Fibroblast of the conjunctiva (primary cell): ENCODE measurements around the gene SMIM33.
"Not testable (repeated sequence)": the region's sequence is repeated elsewhere in the genome, so short reads cannot be mapped to it uniquely, and the experiment has no call there.

ENCODE experiments used
- DNase-seq: peaks from one replicate; pipeline ENCODE4 v3.0.0-alpha.2; 2010; ENCODE audit warnings: low read depth

Gene SMIM33

DNA sequence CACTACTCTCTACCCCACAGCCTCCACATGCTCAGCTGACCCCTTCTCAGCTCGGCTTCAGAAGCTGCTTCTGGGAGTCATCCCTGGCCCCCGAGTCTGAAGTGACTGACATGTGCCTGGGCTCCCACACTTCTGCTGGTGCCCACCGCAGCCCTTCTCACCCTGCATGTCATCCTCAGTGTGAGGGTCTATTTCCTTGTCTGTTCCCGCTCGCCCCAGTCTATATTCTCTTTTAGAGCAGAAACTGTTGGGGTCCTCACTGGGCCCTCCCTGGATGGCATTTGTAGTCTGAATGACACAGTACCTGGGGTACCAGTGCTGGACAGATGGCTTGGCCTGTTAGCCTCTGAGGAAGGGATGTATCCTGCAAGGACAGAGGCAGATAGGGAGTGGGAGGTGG, 13.6 kb upstream of the SMIM33 start:
- DNase-seq: no peak

GRCh38 chr5:139457653-139458306, 13.0 kb upstream of the SMIM33 start:
- DNase-seq: no peak

GRCh38 chr5:139458580-139459407, 12.0 kb upstream of the SMIM33 start:
- DNase-seq: no peak

GRCh38 chr5:139459451-139459934, 11.3 kb upstream of the SMIM33 start:
- no peak for DNase-seq

DNA sequence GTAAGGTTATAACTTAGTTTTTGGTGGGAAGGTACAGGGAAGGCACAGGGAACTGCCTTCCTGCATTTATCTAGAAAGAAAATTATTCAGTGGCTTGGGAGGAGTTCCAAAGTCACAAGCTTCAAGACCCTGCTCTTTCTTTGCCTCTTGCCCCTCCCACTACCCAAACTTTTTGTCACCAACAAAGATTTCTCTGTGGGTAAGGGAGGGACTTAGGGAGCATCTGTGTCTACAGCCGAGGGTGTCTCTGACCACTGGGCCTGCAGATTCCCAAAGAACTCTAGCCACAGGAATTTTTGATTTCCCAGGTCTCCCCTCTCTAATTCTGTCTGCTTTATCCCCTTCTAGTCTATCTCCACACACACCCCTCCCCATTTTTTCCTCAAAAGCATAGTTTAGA, 10.3 kb upstream of the SMIM33 start:
- no peak for DNase-seq

DNA sequence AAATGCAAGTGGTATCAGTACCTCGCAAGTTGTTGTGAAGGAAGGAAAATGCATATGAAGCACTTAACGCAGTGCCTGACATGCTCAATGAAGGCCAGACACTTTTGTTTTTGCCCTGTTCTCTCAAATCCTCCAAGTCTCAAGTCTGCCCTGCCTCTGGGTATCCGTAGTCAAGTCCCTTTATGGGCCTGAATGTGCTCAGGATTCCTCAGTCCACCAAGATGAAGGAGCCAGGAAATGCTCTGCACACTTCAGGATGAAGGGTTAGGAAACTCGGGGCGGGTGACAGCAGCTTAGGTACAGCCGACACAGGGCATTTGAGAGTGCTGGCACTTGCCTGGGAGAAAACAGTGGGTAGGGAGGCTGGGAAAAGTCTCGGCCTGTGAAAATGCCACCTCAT, 9.6 kb upstream of the SMIM33 start:
- no peak for DNase-seq

DNA sequence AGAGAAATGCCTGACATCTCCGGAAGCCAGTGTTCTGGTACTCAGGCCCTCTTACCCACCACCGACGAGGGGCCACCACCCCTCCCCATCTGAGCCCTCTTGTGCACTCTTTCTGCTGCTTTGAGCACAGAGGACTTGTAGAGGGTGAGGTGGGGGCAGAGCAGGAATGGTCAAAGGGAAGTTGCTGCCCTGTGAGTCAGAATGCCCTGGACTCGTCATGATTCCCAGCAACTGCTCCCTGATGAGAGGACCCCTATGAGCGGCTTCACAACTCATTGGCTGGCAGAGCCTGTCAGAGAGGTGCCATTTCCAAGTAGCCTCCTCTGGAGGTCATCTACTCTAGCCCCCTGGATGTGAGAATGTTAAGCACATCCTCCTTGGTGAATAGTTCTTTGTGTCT, 9.1 kb upstream of the SMIM33 start:
- no peak for DNase-seq

GRCh38 chr5:139462586-139463276, 8.1 kb upstream of the SMIM33 start, which contains the start of gene ECSCR:
ECSCR (minus strand) TSS chr5:139462743; CDS start chr5:139462670, 73 bp downstream.
- DNase-seq: no peak

DNA sequence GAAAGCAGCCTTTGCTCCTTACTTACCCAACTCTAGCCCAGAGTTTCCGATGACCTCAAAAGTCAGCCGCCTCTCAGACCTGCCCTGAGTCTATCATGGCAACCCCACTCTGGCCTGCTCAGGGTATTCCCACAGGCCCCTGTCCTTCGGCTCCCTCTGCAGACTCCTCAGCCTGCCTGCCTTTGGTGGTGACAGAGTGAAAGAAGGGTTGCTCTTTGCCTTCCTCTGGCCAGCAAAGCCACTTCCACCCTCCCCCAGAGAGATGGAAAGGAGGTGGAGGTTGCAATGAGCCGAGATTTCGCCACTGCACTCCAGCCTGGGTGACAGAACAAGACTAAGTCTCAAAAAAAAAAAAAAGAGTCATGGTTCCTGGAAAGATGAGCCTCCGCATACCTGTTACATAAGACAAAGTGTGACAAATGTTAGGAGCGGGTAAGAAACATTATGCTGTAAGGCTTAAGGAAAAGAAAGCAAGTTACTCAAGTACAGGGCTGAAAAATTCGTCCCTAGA, 2.3 kb upstream of the SMIM33 start:
- DNase-seq: no peak

DNA sequence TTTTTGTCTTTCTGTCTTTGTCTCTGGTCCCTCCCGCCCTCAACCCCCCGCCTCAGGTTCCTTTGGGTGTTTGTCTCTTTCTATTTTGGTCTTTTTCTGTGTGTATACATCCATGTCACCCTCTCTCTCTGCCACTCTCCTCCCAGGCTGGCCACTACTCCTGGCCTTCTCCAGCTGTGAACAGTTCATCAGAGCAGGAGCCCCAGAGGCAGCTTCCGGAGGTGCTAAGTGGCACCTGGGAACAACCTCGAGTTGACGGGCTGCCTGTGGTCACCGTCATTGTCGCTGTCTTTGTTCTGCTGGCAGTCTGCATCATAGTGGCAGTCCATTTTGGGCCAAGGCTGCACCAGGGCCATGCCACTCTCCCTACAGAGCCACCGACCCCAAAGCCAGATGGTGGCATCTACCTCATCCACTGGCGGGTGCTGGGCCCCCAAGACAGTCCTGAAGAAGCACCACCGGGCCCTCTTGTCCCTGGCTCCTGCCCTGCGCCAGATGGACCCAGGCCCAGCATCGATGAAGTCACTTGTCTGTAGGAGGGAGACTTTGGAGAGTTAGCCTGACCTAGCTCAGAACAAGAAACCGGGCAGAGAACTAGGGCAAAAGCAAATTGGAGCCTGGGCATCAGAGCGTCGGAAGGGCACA, 1.7 kb downstream of the SMIM33 start:
- no peak for DNase-seq

DNA sequence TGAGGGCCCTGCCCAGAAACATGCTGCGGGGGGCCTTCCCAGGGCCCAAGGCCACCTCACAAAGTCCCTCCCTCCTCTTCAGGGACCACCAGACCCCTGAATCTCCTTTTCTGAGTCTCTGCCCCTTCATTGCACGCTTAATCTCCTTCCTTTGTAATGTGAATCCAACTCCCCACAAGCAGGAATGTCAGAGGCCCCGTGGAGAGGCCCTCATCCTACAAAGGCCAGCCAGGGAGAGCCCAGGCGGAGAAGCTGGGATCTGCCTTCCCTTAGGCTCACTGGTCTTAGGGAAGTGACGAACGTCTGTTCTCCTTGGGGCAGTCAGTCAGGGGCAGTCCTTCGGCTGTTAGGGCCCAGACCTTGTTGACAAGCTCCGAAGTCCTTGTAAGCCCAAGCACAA, 2.3 kb downstream of the SMIM33 start:
- DNase-seq: no peak

GRCh38 chr5:139473565-139473964, 2.8 kb downstream of the SMIM33 start:
- no peak for DNase-seq

GRCh38 chr5:139474890-139475791, 4.3 kb downstream of the SMIM33 start:
- DNase-seq: peak; percentile 63

DNA sequence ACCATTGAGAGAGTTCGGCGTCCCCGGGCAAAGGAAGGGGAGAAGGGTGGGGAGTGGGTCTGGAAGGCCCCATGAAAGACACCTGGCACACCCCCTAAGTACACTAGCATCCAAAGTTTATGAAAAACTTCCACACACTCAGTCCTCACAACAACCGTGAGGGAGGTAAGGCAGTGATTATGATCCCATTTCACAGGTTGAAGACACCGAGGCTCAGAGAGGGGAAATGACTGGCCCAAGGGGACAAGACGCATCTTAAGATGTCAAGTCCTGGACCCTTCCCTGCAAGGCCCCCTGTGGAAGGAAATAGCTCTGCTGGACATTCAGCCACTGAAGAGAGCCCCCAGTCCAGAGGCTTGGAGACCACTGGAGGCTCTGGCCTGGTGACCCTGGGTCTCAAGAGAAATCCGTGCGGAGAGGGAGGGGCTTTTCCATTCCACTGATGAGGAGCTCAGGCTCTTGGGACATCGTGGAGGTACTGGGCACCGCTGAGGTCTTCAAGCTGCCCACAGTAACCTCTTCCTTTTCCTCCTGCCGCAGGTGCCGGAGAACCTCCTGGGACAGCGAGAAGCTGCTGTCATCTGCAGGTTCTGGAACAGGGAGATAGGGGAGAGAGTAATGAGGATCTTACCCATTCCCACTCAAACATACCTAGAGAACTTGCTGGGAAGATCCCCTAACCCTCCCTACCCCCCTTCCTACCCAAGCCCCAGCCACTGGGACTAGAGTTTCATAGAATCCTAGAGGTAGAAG, 5.2 kb downstream of the SMIM33 start:
- no peak for DNase-seq

DNA sequence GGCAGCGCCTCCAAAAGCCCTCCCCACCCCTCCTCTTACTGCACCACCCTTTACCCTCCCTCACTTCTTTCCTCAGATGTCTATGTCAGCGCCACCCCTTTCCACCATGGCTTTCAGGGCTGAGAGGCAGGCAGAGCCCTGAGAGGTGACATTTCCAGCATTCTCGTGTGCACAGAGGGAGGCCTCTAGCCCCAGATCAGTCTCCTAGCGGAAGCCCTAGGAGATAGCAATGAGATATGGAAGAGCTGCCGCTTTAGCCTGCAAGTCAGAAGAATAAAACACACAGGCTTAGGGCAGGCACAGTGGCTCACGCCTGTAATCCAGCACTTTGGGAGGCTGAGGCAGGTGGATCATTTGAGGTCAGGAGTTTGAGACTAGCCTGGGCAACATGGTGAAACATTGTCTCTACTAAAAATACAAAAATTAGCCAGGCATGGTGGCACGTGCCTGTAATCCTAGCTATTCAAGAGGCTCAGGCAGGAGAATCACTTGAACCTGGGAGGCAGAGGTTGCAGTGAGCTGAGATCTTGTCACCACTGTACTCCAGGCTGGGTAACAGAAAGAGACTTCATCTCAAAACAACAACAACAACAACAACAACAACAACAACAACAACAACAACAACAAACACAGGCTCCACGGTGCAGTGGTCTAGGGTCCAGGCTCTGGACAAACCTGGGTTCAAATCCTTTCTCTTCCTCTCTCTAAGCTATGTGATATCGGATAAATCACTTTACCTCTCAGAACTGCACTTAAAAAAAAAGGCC, 8.0 kb downstream of the SMIM33 start:
- not testable (repeated sequence) for DNase-seq

DNA sequence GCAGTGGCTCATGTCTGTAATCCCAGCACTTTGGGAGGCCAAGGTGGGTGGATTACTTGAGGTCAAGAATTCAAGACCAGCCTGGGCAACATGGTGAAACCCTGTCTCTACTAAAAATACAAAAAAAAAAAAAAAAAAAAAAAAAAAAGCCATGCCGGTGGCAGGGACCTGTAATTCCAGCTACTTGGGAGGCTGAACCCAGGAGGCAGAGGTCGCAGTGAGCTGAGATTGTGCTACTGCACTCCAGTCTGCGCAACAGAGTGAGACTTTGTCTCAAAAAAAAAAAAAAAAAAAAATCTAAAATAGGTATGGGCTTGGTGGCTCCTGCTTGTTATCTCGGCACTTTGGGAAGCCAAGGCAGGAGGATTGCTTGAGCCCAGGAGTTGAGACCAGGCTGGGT, 8.9 kb downstream of the SMIM33 start:
- DNase-seq: not testable (repeated sequence)

GRCh38 chr5:139481122-139481533, 10.3 kb downstream of the SMIM33 start:
- no peak for DNase-seq

- no peak for DNase-seq
Measured at GRCh38 chr5:139481580-139482049, 10.8 kb downstream of the SMIM33 start.
